ENCODE results near the gene DLGAP4.

DNA sequence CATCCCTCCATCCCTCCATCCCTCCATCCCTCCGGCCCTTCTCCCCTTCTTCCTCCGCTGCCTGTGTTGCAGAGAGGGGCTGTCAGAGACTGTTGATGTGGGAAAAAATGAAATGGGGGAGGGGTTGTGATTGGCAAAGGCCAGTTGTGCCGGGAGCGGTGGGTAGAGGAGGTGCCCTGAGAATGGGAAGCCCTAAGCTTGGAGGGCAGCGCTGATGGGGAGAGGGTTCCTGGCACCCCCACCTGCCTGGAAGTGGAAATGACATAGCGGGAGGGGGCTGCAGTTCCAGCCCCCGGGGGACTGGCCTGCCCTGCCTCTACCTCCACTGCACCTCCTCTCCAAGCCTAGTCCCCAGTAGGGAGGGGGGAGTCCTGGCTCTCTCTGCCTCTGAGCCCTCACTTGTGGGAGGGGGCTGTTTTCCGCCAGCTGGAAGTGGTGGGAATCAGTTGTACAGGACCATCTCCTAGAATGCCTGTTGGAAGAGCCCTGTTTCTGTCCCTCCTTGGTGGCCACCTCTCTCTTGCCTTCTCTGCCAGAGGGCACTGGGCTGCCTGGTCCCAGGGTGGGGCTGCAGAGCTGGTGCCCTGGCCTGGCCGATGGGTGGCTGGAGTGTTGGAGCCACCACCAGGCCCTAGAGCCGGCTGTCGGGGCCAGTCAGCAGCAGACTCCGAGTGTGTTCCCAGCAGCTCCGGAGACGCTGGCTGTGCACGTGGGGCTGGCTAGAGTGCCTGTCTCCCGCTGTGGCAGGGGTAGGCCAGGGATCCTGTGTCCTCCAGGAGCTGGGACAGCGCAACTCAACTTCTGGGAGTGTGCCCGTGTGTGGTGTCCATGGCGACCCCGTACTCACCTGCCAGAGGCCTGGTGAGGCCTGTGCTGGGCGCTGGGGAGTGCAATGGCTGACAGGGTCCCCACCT, 1.5 kb downstream of the DLGAP4 start:
- TF ChIP-seq, protein P1, sequence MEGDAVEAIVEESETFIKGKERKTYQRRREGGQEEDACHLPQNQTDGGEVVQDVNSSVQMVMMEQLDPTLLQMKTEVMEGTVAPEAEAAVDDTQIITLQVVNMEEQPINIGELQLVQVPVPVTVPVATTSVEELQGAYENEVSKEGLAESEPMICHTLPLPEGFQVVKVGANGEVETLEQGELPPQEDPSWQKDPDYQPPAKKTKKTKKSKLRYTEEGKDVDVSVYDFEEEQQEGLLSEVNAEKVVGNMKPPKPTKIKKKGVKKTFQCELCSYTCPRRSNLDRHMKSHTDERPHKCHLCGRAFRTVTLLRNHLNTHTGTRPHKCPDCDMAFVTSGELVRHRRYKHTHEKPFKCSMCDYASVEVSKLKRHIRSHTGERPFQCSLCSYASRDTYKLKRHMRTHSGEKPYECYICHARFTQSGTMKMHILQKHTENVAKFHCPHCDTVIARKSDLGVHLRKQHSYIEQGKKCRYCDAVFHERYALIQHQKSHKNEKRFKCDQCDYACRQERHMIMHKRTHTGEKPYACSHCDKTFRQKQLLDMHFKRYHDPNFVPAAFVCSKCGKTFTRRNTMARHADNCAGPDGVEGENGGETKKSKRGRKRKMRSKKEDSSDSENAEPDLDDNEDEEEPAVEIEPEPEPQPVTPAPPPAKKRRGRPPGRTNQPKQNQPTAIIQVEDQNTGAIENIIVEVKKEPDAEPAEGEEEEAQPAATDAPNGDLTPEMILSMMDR (IDR thresholded peaks at IDR 0.05 in 2 of 3, conservative IDR thresholded peaks at IDR 0.05 in 1 of 3; ENCODE audit: control insufficient read depth in 2 of 3, extremely low read depth in 1 of 3, insufficient read depth in 1 of 3, low read depth in 3 of 3, low read length in 3 of 3): no peak
- TF ChIP-seq EZH2 (IDR thresholded peaks at IDR 0.05; ENCODE audit: borderline replicate concordance, control insufficient read depth, low read depth, low read length): no peak
- TF ChIP-seq SUZ12 (IDR thresholded peaks at IDR 0.05; ENCODE audit: unreplicated experiment): no peak
- no peak for TF ChIP-seq CHD4 (IDR thresholded peaks at IDR 0.05)
- no peak for TF ChIP-seq POLR2A (IDR thresholded peaks at IDR 0.05; ENCODE audit: low read depth, low read length)
- TF ChIP-seq NR2C2 (IDR thresholded peaks at IDR 0.05; ENCODE audit: borderline replicate concordance, control insufficient read depth, insufficient read length, low read depth): no peak
- no peak for TF ChIP-seq CBX3 (IDR thresholded peaks at IDR 0.05; ENCODE audit: borderline replicate concordance, low read depth)
- no peak for TF ChIP-seq NFIC (IDR thresholded peaks at IDR 0.05; ENCODE audit: low read depth, low read length)

Measured in GM12878 (cell line).